A549 (cell line): Measurements from ENCODE around the gene DNM3. TPM values are rescaled to one million over a fixed set of nuclear protein-coding genes. Genes with fewer than 3 reads are reported as not detected.

ENCODE experiments used
- ATAC-seq, 2 experiments: fragments of 200-7000 bp in 1 of 2; fragments of >200 bp in 1 of 2; cut with Nextera tagmentation in 1 of 2; cut with Tn5 transposase in 1 of 2; 3 replicates each; pipeline versions ENCODE4 v1.8.0 to v1.9.1; 2018 to 2020; ENCODE audit warnings: mild to moderate bottlenecking in 1 of 2, moderate library complexity in 1 of 2
- CTCF ChIA-PET: fragments of 300-600 bp; sonication (Branson Sonifier 250); formaldehyde crosslinking; extraction: SDS; loops from one replicate; lab custom pipeline; 2021; ENCODE audit warnings: antibody characterized with exemption, inconsistent platforms; lab: Yijun Ruan, JAX
- POLR2A ChIA-PET: fragments of 350-600 bp; formaldehyde crosslinking; extraction: SDS; loops from one replicate; lab custom pipeline; 2021; ENCODE audit warnings: antibody characterized with exemption, inconsistent platforms; lab: Yijun Ruan, JAX
- DNase-seq, 2 experiments: peaks; one replicate each; pipeline versions ENCODE4 v3.0.0 to v3.0.0-alpha.2; 2011 to 2016; ENCODE audit warnings: low read depth in 1 of 2, low spot score in 1 of 2
- FAIRE-seq: peaks from 2 replicates; lab custom pipeline; 2011; peaks lifted over from hg19 to GRCh38; lab: Jason Lieb, UNC
- H3K27ac ChIP-seq, 2 experiments: fragments of >200 bp; sonication (Bioruptor Twin); formaldehyde crosslinking; 3 replicates each; pipeline ENCODE4 v1.5.1; 2016 to 2017
- H3K4me1 ChIP-seq: fragments of >200 bp; sonication (Bioruptor Twin); formaldehyde crosslinking; 3 replicates; pipeline ENCODE4 v1.6.1; 2016
- H3K4me2 ChIP-seq: fragments of >200 bp; sonication (Bioruptor Twin); formaldehyde crosslinking; 3 replicates; pipeline ENCODE4 v1.6.1; 2016
- H3K4me3 ChIP-seq: fragments of >200 bp; sonication (Bioruptor Twin); formaldehyde crosslinking; 3 replicates; pipeline ENCODE4 v1.5.1; 2016
- H3K9me3 ChIP-seq: fragments of >200 bp; sonication (Bioruptor Twin); formaldehyde crosslinking; 3 replicates; pipeline ENCODE4 v1.6.1; 2016
- BHLHE40 ChIP-seq: IDR thresholded peaks from 2 replicates; pipeline ENCODE4 v1.6.1; 2012; ENCODE audit warnings: low read depth, low read length, inconsistent platforms
- CBX2 ChIP-seq: fragments of 200-600 bp; sonication (generic); IDR thresholded peaks from 2 replicates; pipeline ENCODE4 v1.6.1; 2016; ENCODE audit warnings: low read depth, mild to moderate bottlenecking, borderline replicate concordance
- CHD2 ChIP-seq: fragments of 150-350 bp; IDR thresholded peaks from 2 replicates; pipeline ENCODE4 v1.6.1; 2014; ENCODE audit warnings: low read length; ENCODE audit not compliant: partially characterized antibody
- CHD4 ChIP-seq: fragments of 200-600 bp; sonication (generic); IDR thresholded peaks from 2 replicates; pipeline ENCODE4 v1.6.1; 2016; ENCODE audit warnings: antibody characterized with exemption, mild to moderate bottlenecking, borderline replicate concordance
- EHF ChIP-seq: fragments of 250-450 bp; sonication (Bioruptor Pico); IDR thresholded peaks from 2 replicates; pipeline ENCODE4 v1.5.0; 2020; ENCODE audit warnings: mild to moderate bottlenecking
- EHMT2 ChIP-seq: fragments of 200-600 bp; sonication (generic); IDR thresholded peaks from 2 replicates; pipeline ENCODE4 v1.6.1; 2016; ENCODE audit warnings: antibody characterized with exemption, low read depth, mild to moderate bottlenecking, moderate library complexity
- FOSB ChIP-seq: fragments of 250-450 bp; sonication (Bioruptor Pico); IDR thresholded peaks from 2 replicates; pipeline ENCODE4 v1.5.0; 2020; ENCODE audit warnings: mild to moderate bottlenecking, moderate library complexity
- FOSL2 ChIP-seq, 2 experiments: fragments of 450-650 bp in 1 of 2; fragments of >200 bp in 1 of 2; sonication (Bioruptor Twin) in 1 of 2; formaldehyde crosslinking; IDR thresholded peaks; 2 replicates each; pipeline versions ENCODE4 v1.5.0 to v1.6.1; 2016 to 2020; ENCODE audit warnings: mild to moderate bottlenecking in 1 of 2, moderate library complexity in 1 of 2
- HDAC2 ChIP-seq: fragments of 200-600 bp; sonication (generic); IDR thresholded peaks from 2 replicates; pipeline ENCODE4 v1.6.1; 2016
- HEYL ChIP-seq: fragments of 250-450 bp; sonication (Bioruptor Pico); IDR thresholded peaks from 2 replicates; pipeline ENCODE4 v1.8.0; 2021; ENCODE audit warnings: mild to moderate bottlenecking, moderate library complexity
- HOXB13 ChIP-seq: fragments of 250-450 bp; sonication (Bioruptor Pico); IDR thresholded peaks from 2 replicates; pipeline ENCODE4 v1.5.0; 2020; ENCODE audit warnings: low read depth, mild to moderate bottlenecking, moderate library complexity
- HOXB5 ChIP-seq: fragments of 250-450 bp; sonication (Bioruptor Pico); IDR thresholded peaks from 2 replicates; pipeline ENCODE4 v1.5.0; 2020; ENCODE audit warnings: mild to moderate bottlenecking, moderate library complexity
- MAFK ChIP-seq: fragments of 450-650 bp; IDR thresholded peaks from 2 replicates; pipeline ENCODE4 v1.6.1; 2014; ENCODE audit not compliant: partially characterized antibody
- MAX ChIP-seq: IDR thresholded peaks from 2 replicates; pipeline ENCODE4 v1.6.1; 2012
- MAZ ChIP-seq: fragments of 150-350 bp; IDR thresholded peaks from 2 replicates; pipeline ENCODE4 v1.6.1; 2014; ENCODE audit warnings: antibody characterized with exemption, low read depth, low read length, borderline replicate concordance
- NPAS2 ChIP-seq: fragments of 250-450 bp; sonication (Bioruptor Pico); IDR thresholded peaks from 2 replicates; pipeline ENCODE4 v1.8.0; 2022; ENCODE audit warnings: mild to moderate bottlenecking, moderate library complexity, borderline replicate concordance
- PHF8 ChIP-seq: fragments of 200-600 bp; sonication (generic); IDR thresholded peaks from 2 replicates; pipeline ENCODE4 v1.6.1; 2016; ENCODE audit warnings: low read depth, mild to moderate bottlenecking, antibody characterized with exemption, moderate library complexity, borderline replicate concordance
- POLR2AphosphoS2 ChIP-seq: conservative IDR thresholded peaks from 2 replicates; pipeline ENCODE4 v1.6.1; 2012; ENCODE audit warnings: low read length, improper control_type of control experiment, inconsistent platforms
- RARB ChIP-seq: fragments of 250-450 bp; sonication (Bioruptor Pico); IDR thresholded peaks from 2 replicates; pipeline ENCODE4 v1.8.0; 2021; ENCODE audit warnings: mild to moderate bottlenecking, moderate library complexity
- RCOR1 ChIP-seq: fragments of 150-350 bp; IDR thresholded peaks from 2 replicates; pipeline ENCODE4 v1.6.1; 2014; ENCODE audit warnings: antibody characterized with exemption, low read length, low read depth
- RFX5 ChIP-seq: fragments of 450-650 bp; IDR thresholded peaks from 2 replicates; pipeline ENCODE4 v1.7.1; 2014; ENCODE audit warnings: antibody characterized with exemption, mild to moderate bottlenecking, moderate library complexity
- ZC3H11A ChIP-seq: fragments of 450-650 bp; IDR thresholded peaks from 2 replicates; pipeline ENCODE4 v1.6.1; 2014; ENCODE audit warnings: antibody characterized with exemption, mild to moderate bottlenecking
- ZNF302 ChIP-seq: fragments of 250-450 bp; sonication (Bioruptor Pico); IDR thresholded peaks from 2 replicates; pipeline ENCODE4 v1.9.0; 2021; ENCODE audit warnings: inconsistent platforms, mild to moderate bottlenecking, moderate library complexity
- ZSCAN20 ChIP-seq: fragments of 250-450 bp; sonication (Bioruptor Pico); IDR thresholded peaks from 2 replicates; pipeline ENCODE4 v1.8.0; 2022; ENCODE audit warnings: mild to moderate bottlenecking, moderate library complexity
- WGBS: methylation state at CpG from one replicate; pipeline ENCODE4 v1.1.6; 2017; ENCODE audit errors: missing lambda C conversion rate; 5-methylcytosine and 5-hydroxymethylcytosine counted together
- polyA plus RNA-seq, 4 experiments: library from polyadenylated mRNA; depleted of rRNA in 3 of 4; stranded (reverse); fragments of >200 nt; fragmentation: RNase III in 1 of 4; extraction: RNeasy Plus Mini Kit Qiagen cat#74134 plus additional on column Dnase treatment in 1 of 4; gene quantifications; 2 replicates in 3 of 4; 3 replicates in 1 of 4; pipeline ENCODE4 v1.2.3, GENCODE V29; 2011 to 2017
- TF ChIP-seq, protein P1 (sequence below): fragments of >200 bp; sonication (Bioruptor Twin); formaldehyde crosslinking; IDR thresholded peaks from 2 replicates; pipeline ENCODE4 v1.6.1; 2016
- TF ChIP-seq, protein P2 (sequence below): fragments of >200 bp; sonication (Bioruptor Twin); formaldehyde crosslinking; IDR thresholded peaks from 3 replicates; pipeline ENCODE4 v1.6.1; 2016

The DNM3 gene
- polyA plus RNA-seq, 2 of the 4 experiments (the other 2 are of a cell fraction), result 0.57 to 1.5 TPM

DNA sequence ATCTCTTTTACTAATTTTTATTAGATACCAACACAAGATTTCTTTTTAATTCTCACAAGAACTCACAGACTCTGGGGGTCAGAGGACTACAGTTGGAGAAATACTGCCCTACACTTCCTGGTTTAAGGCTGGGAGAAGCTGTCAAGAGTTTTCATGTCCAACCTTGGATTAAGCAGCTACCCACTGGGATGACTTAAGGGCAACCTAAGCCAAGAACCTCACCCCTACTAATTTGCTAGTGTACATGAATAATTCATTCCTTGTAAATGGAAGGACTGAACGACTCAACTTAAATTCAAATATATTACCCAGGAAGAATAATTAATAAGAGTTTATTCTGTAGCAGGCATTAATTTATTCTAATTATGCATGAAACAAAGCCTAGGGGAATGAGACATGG is 396.9 kb downstream of the DNM3 start (continued):
- TF ChIP-seq, protein P1, sequence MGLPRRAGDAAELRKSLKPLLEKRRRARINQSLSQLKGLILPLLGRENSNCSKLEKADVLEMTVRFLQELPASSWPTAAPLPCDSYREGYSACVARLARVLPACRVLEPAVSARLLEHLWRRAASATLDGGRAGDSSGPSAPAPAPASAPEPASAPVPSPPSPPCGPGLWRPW, result no peak
- TF ChIP-seq RFX5 (no peak), ZNF302 (CRISPR knock-in tag) (no peak), MAFK (no peak), CBX2 (no peak)
- TF ChIP-seq, all 56 proteins: peak for 0

DNA sequence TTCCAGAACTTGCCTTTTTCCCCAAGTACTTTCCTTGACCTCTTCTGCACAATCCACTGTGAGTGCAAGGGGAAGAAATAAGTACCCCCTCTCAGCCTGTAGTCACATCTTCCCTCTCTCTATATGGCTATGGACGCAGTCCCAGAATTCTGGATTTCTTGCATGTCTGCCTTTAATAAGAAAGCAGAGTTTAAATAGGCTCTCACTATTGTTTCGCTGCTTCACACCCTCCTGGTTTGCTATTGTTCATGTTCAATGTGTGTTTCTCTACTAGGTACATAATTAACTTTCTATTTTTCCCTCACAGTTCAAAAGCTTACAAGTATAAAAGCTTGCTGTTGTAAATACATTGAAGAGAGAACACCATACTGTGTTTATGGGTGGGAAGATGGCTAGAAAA is 397.7 kb downstream of the DNM3 start:
- no peak overlapping the region for H3K27ac ChIP-seq
- CTCF ChIA-PET, result interaction anchor here (1.9 kb wide), 1 partner anchor 160 kb away, joined by 4 read pairs; no protein-coding TSS in a partner anchor
- no peaks in the 10 kb centered on the region for H3K9me3 ChIP-seq
- DNase-seq (no peak), ATAC-seq (no peak), FAIRE-seq (no peak)
- H3K4me2 ChIP-seq, result no peak overlapping the region
- no peak overlapping the region for H3K4me3 ChIP-seq
- POLR2A ChIA-PET, result no interaction called here
- H3K4me1 ChIP-seq, result no peaks in the 10 kb centered on the region
- TF ChIP-seq POLR2AphosphoS2 (no peak), HDAC2 (no peak)
- WGBS, result 82% methylated on average over 2 of the region's 2 CpGs

DNA sequence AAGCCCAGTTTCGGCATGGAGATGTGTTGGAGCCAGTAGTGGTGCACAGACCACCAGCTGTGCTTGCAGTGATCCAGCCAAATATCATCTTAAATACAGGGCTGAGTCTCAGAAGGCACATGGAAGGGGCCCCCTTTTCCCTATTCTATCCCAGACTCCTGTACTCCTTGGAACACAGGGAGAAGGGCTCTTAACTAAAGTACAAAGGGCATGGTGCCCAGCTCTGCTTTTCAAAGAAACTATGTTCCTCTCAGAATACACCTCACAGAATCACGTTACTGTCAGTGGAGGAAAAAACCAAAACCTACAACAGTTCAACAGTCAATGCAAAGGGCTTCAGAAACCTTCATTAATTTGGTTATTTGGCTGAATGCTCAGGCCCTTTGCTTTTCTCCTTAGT is 398.6 kb downstream of the DNM3 start:
- TF ChIP-seq RARB (CRISPR knock-in tag) (no peak), EHF (CRISPR knock-in tag) (no peak), FOSL2 (IDR thresholded peaks at IDR 0.05) (no peak), FOSL2 (CRISPR knock-in tag; IDR thresholded peaks at IDR 0.05) (no peak), HDAC2 (no peak), HOXB13 (CRISPR knock-in tag) (no peak), BHLHE40 (no peak), FOSB (CRISPR knock-in tag) (no peak), RCOR1 (no peak), MAX (no peak), PHF8 (no peak)
- TF ChIP-seq, protein P2, sequence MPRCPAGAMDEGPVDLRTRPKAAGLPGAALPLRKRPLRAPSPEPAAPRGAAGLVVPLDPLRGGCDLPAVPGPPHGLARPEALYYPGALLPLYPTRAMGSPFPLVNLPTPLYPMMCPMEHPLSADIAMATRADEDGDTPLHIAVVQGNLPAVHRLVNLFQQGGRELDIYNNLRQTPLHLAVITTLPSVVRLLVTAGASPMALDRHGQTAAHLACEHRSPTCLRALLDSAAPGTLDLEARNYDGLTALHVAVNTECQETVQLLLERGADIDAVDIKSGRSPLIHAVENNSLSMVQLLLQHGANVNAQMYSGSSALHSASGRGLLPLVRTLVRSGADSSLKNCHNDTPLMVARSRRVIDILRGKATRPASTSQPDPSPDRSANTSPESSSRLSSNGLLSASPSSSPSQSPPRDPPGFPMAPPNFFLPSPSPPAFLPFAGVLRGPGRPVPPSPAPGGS, result no peak
- Histone ChIP-seq H3K4me3 (no peak overlapping the region), H3K27ac (no peak overlapping the region), H3K9me3 (no peaks in the 10 kb centered on the region), H3K4me2 (no peak overlapping the region), H3K4me1 (no peaks in the 10 kb centered on the region)
- ChIA-PET POLR2A (no interaction called here), CTCF (interaction anchor here (1.9 kb wide), 1 partner anchor 159 kb away, joined by 4 read pairs; no protein-coding TSS in a partner anchor)
- DNase-seq (no peak), FAIRE-seq (no peak), ATAC-seq (no peak)
- 85% methylated on average over 2 of the region's 2 CpGs for WGBS

DNA sequence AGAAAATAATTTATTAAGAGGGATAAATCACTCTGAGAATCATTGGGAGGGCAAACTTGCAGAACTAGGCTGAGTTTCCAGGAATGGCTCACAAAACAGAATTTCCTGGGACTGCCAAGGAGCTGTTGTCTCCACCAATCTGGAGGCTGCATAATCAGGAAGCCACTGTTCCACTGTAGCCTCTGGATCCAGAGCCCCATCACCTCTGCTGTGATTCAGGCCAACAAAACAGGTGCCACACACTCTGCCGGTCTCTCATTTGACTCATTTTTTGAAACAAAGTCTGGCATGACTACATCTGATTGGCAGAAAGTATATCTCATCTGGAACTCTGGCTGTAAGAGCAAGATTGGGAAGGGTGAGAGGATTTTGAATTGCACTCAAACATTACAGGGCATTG is 400.2 kb downstream of the DNM3 start:
- WGBS, result 82% methylated on average over 1 of the region's 1 CpG
- TF ChIP-seq MAX, result no peak
- TF ChIP-seq CHD4, result no peak
- TF ChIP-seq ZSCAN20, result no peak
- no peak for TF ChIP-seq HEYL
- no peak for TF ChIP-seq ZC3H11A
- no peak for TF ChIP-seq NPAS2 (CRISPR knock-in tag)
- no peak for TF ChIP-seq CHD2
- TF ChIP-seq, protein P2, result no peak
- TF ChIP-seq EHMT2, result no peak
- no peak for TF ChIP-seq HOXB5
- no peak for TF ChIP-seq MAZ
- TF ChIP-seq FOSB (CRISPR knock-in tag), result no peak
- Histone ChIP-seq H3K9me3 (no peaks in the 10 kb centered on the region), H3K4me2 (no peak overlapping the region), H3K27ac (0 out of 6 replicates have a peak overlapping the region, but pooled peaks of 1 of the 2 experiments have one; percentile 31), H3K4me1 (no peaks in the 10 kb centered on the region), H3K4me3 (no peak overlapping the region)
- CTCF ChIA-PET, result interaction anchor here (1.1 kb wide), 1 partner anchor 17 kb away, joined by 3 read pairs; no protein-coding TSS in a partner anchor
- DNase-seq (no peak), ATAC-seq (no peak), FAIRE-seq (no peak)
- POLR2A ChIA-PET, result no interaction called here
